ENCODE results near the gene CCDC116.

CCDC116 gene

GRCh38 chr22:21682385-21683175, 50.0 kb downstream of the CCDC116 start:
- no peak for DNase-seq

- DNase-seq, result no peak
Observed at GRCh38 chr22:21683401-21683811, 50.8 kb downstream of the CCDC116 start.

GRCh38 chr22:21684492-21685163, 52.1 kb downstream of the CCDC116 start:
- no peak for DNase-seq

DNA sequence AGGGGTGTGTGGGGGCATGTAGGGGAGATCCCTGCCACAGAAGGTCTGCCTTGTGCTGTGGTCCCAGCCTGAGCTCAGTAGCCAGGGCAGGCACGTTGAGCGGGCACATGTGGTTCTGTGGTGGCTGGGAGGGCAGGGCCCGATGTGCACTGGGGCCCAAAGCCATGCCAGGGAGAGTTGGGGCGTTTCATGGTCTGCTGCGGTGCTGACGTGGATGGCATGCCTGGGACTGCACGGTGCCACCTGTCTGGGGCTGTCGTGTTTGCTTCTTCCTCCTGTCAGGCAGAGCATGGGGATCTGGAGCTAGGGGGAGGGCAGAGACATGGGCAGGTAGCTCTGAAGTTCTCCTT, 52.6 kb downstream of the CCDC116 start:
- DNase-seq, result no peak

DNA sequence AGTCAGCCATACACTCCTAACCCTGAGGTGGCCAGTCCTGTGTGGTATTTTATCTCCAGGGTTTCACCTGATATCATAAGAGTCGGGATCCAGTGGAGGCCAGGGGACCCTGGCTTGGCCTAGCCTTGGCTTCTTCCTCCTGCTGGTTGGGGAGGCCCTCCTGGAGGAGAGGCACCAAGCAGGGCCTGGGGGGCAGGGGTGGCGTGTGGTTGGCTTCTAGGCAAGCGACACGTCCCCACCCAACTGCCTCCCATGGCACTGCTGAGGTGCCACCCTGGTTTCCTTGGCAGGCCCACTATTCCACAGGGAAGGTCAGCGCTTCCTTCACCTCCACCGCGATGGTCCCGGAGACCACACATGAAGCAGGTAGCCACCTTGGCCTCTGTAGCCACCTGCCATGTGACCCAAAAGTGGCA, 53.6 kb downstream of the CCDC116 start:
- no peak for DNase-seq

All from activated CD8-positive, alpha-beta memory T cell treated with anti-CD3 and anti-CD28 coated beads for 24 hours (primary cell).